Endothelial cell of umbilical vein (primary cell): ENCODE measurements around the gene KLHL42. TPM values are rescaled to one million over a fixed set of nuclear protein-coding genes. Genes with fewer than 3 reads are reported as not detected.
"Not testable (repeated sequence)": the region's sequence is repeated elsewhere in the genome, so short reads cannot be mapped to it uniquely, and the experiment has no call there.

Experiments
- BruUV-seq: library from RNA; stranded (reverse); fragments of 400-500 nt; replicated peaks from 2 replicates; lab custom pipeline; 2021; lab: Mats Ljungman, UMichigan
- CTCF ChIA-PET: fragments of 300-600, 350-600 bp; sonication (Branson Sonifier 250); formaldehyde crosslinking; loops from one replicate; lab custom pipeline; 2021; ENCODE audit warnings: antibody characterized with exemption, inconsistent platforms; lab: Charles Lee
- POLR2A ChIA-PET: fragments of 300-600, 350-600 bp; sonication (Branson Sonifier 250); formaldehyde crosslinking; loops from one replicate; lab custom pipeline; 2021; ENCODE audit warnings: antibody characterized with exemption, inconsistent platforms; lab: Charles Lee
- DNase-seq: peaks from one replicate; pipeline ENCODE4 v3.0.0-alpha.2; 2011; ENCODE audit warnings: low read depth, low spot score
- FAIRE-seq: peaks from 2 replicates; lab custom pipeline; 2011; peaks lifted over from hg19 to GRCh38; lab: Jason Lieb, UNC
- H2AFZ ChIP-seq: 2 replicates; pipeline ENCODE4 v1.6.0; 2012; ENCODE audit warnings: low read depth, low read length, control low read depth, inconsistent platforms
- H3K27ac ChIP-seq: 2 replicates; pipeline ENCODE4 v1.5.1; 2011; ENCODE audit warnings: low read depth, mild to moderate bottlenecking, control low read depth, low read length, moderate library complexity; ENCODE audit not compliant: insufficient read depth
- H3K27me3 ChIP-seq, 2 experiments: 2 replicates each; pipeline versions ENCODE4 v1.6.0 to v1.6.1; 2011; ENCODE audit warnings: low read length in 2 of 2, mixed read lengths in 1 of 2; ENCODE audit not compliant: control insufficient read depth in 2 of 2, insufficient read depth in 2 of 2
- H3K36me3 ChIP-seq, 2 experiments: 2 replicates in 1 of 2; 3 replicates in 1 of 2; pipeline ENCODE4 v1.5.1; 2011; ENCODE audit warnings: low read length in 2 of 2, mild to moderate bottlenecking in 1 of 2, moderate library complexity in 1 of 2; ENCODE audit not compliant: control insufficient read depth in 2 of 2, insufficient read depth in 2 of 2; ENCODE audit errors: extremely low read depth in 1 of 2
- H3K4me1 ChIP-seq: 3 replicates; pipeline ENCODE4 v1.5.1; 2011; ENCODE audit warnings: mild to moderate bottlenecking, low read length; ENCODE audit not compliant: control insufficient read depth, insufficient read depth; ENCODE audit errors: extremely low read depth
- H3K4me2 ChIP-seq: 2 replicates; pipeline ENCODE4 v1.6.1; 2011; ENCODE audit warnings: low read length, control low read depth, mixed read lengths; ENCODE audit not compliant: insufficient read depth
- H3K4me3 ChIP-seq, 3 experiments: fragments of 200-600 bp in 1 of 3; sonication (generic), shearing (Covaris generic) in 1 of 3; replicated peaks in 1 of 3; 2 replicates each; pipeline ENCODE4 v1.5.1; 2011 to 2016; ENCODE audit warnings: control low read depth in 3 of 3, low read length in 3 of 3, mild to moderate bottlenecking in 2 of 3, inconsistent platforms in 1 of 3, low read depth in 1 of 3, moderate library complexity in 1 of 3; ENCODE audit not compliant: insufficient read depth in 1 of 3
- H3K79me2 ChIP-seq: 2 replicates; pipeline ENCODE4 v1.6.0; 2012; ENCODE audit warnings: low read length, inconsistent platforms; ENCODE audit not compliant: control insufficient read depth, insufficient read depth
- H3K9ac ChIP-seq: replicated peaks from 2 replicates; pipeline ENCODE3; 2011; ENCODE audit warnings: low read length, control low read depth; ENCODE audit not compliant: insufficient read depth; ENCODE audit errors: extremely low read depth
- H3K9me1 ChIP-seq: replicated peaks from 3 replicates; pipeline ENCODE4 v1.6.0; 2011; ENCODE audit warnings: mild to moderate bottlenecking, low read length; ENCODE audit not compliant: control insufficient read depth, insufficient read depth; ENCODE audit errors: extremely low read depth
- H3K9me3 ChIP-seq: replicated peaks from 2 replicates; pipeline ENCODE4 v1.5.1; 2012; ENCODE audit warnings: low read length, inconsistent platforms; ENCODE audit not compliant: control insufficient read depth, insufficient read depth
- H4K20me1 ChIP-seq: replicated peaks from 2 replicates; pipeline ENCODE3; 2011; ENCODE audit warnings: mild to moderate bottlenecking, low read length; ENCODE audit not compliant: control insufficient read depth, insufficient read depth; ENCODE audit errors: extremely low read depth
- CTCF ChIP-seq, 2 donors: IDR thresholded peaks; 1 replicate in 1 of 2; 2 replicates in 1 of 2; pipeline ENCODE4 v1.5.1; 2011; ENCODE audit warnings: low read length in 2 of 2, mild to moderate bottlenecking in 2 of 2, moderate library complexity in 2 of 2, control low read depth in 1 of 2, inconsistent platforms in 1 of 2, low read depth in 1 of 2; ENCODE audit not compliant: insufficient read depth in 1 of 2; ENCODE audit errors: extremely low read depth in 1 of 2
- EZH2 ChIP-seq: IDR thresholded peaks from 2 replicates; pipeline ENCODE4 v1.6.1; 2012; ENCODE audit warnings: borderline replicate concordance, low read depth, mild to moderate bottlenecking, moderate library complexity, low read length, inconsistent platforms; ENCODE audit not compliant: severe bottlenecking
- FOS ChIP-seq: IDR thresholded peaks from 2 replicates; pipeline ENCODE4 v1.6.1; 2011; ENCODE audit warnings: mild to moderate bottlenecking, low read length, moderate library complexity, borderline replicate concordance; ENCODE audit not compliant: insufficient read depth
- GATA2 ChIP-seq: IDR thresholded peaks from 2 replicates; pipeline ENCODE4 v1.7.0; 2011; ENCODE audit warnings: low read depth, mild to moderate bottlenecking, moderate library complexity, mixed read lengths, low read length; ENCODE audit not compliant: insufficient read length, insufficient read depth
- JUN ChIP-seq: IDR thresholded peaks from 2 replicates; pipeline ENCODE4 v1.6.1; 2011; ENCODE audit warnings: borderline replicate concordance, low read depth; ENCODE audit not compliant: insufficient read length, insufficient read depth
- MAX ChIP-seq: IDR thresholded peaks from 2 replicates; pipeline ENCODE4 v1.6.1; 2011; ENCODE audit not compliant: insufficient read depth, insufficient read length
- MYC ChIP-seq: IDR thresholded peaks from one replicate; pipeline ENCODE4 v1.6.1; 2011; ENCODE audit warnings: mild to moderate bottlenecking, low read depth, low read length
- POLR2A ChIP-seq: IDR thresholded peaks from 2 replicates; pipeline ENCODE4 v1.6.1; 2012; ENCODE audit warnings: low read depth, mild to moderate bottlenecking, control low read depth, low read length
- POLR2AphosphoS5 ChIP-seq: IDR thresholded peaks from 2 replicates; pipeline ENCODE4 v1.6.1; 2012; ENCODE audit warnings: low read depth, mild to moderate bottlenecking, control low read depth, low read length, moderate library complexity; ENCODE audit not compliant: insufficient read depth
- dilution Hi-C: fragments of 300-500 bp; cut with MboI; formaldehyde crosslinking; loops from one replicate; pipeline ENCODE4 v1.15.0; 2019; ENCODE audit warnings: low sequenced_read_pairs; ENCODE audit not compliant: extremely low pct_ligation_motif_present
- intact Hi-C: fragments of 100-400 bp; cut with micrococcal nuclease; formaldehyde crosslinking; loops from one replicate; pipeline ENCODE4 v1.10.0; 2022
- polyA plus RNA-seq, 4 experiments: library from polyadenylated mRNA; depleted of rRNA in 3 of 4; stranded (reverse) in 3 of 4; unstranded in 1 of 4; fragments of >200 nt; gene quantifications; 2 replicates each; pipeline versions ENCODE4 v1.2.1 to v1.2.3, GENCODE V29; 2011 to 2012; ENCODE audit warnings: missing spikeins in 1 of 4
- total RNA-seq: library from RNA; stranded (reverse); gene quantifications from 2 replicates; pipeline ENCODE4 v1.2.3, GENCODE V29; 2021

Gene KLHL42
- total and polyA plus RNA-seq, 2 donors (not counting 3 experiments of a cell fraction or from before 2014, with no cell fraction given) = 20.1 to 36.2 TPM

GRCh38 chr12:27743601-27744000 lies 36.4 kb upstream of the KLHL42 start:
- H3K9me1 ChIP-seq = no peaks in the 10 kb centered on the region
- H3K9me3 ChIP-seq = no peaks in the 10 kb centered on the region
- no peaks in the 10 kb centered on the region for H4K20me1 ChIP-seq
- no peak overlapping the region for H3K4me2 ChIP-seq
- H3K4me1 ChIP-seq = no peaks in the 10 kb centered on the region
- H3K4me3 ChIP-seq = no peak overlapping the region
- DNase-seq (no peak), FAIRE-seq (no peak)
- H2AFZ ChIP-seq = no peak overlapping the region
- H3K79me2 ChIP-seq = peaks cover 4% of the 10 kb centered on the region
- no peak overlapping the region for H3K27ac ChIP-seq
- ChIA-PET POLR2A (no interaction called here), CTCF (no interaction called here)
- H3K27me3 ChIP-seq = no peaks in the 10 kb centered on the region
- dilution Hi-C loops = no loop called here
- TF ChIP-seq POLR2A (no peak), FOS (no peak), POLR2AphosphoS5 (no peak), JUN (no peak), MAX (no peak), CTCF (IDR thresholded peaks at IDR 0.05; ENCODE audit: extremely low read depth in 1 of 2, insufficient read depth in 1 of 2, low read depth in 1 of 2, low read length in 2 of 2) (no peak), EZH2 (no peak), MYC (no peak), GATA2 (no peak)
- intact Hi-C loops = no loop called here
- H3K9ac ChIP-seq = no peak overlapping the region
- peaks cover 0 to 5% of the 10 kb centered on the region in 2 experiments for H3K36me3 ChIP-seq
- no TSS peak for BruUV-seq

- DNase-seq, FAIRE-seq, H3K27me3 ChIP-seq, H3K4me3 ChIP-seq, H3K79me2 ChIP-seq, H3K9ac ChIP-seq, BruUV-seq, intact Hi-C loops, H3K9me1 ChIP-seq, POLR2A ChIA-PET, dilution Hi-C loops, H4K20me1 ChIP-seq, H3K36me3 ChIP-seq, H3K27ac ChIP-seq, H3K4me2 ChIP-seq, H3K4me1 ChIP-seq, H2AFZ ChIP-seq, H3K9me3 ChIP-seq: not testable (repeated sequence)
- CTCF ChIA-PET = interaction anchor here (0.5 to 1.7 kb wide), 4 partner anchors 9 to 75 kb away, joined by 3 to 5 read pairs (median 4); no protein-coding TSS in a partner anchor
These were observed 34.3 kb upstream of the KLHL42 start for GRCh38 chr12:27745734-27746133.
